Stimulated activated CD4-positive, alpha-beta T cell treated with anti-CD3 and anti-CD28 coated beads, TNF-alpha, amount 100 ng/mL, for 24 hours (primary cell): ENCODE measurements around the gene CLCA2.

Experiments used
- DNase-seq, 3 experiments: peaks; one replicate each; pipeline ENCODE4 v3.0.0-alpha.2; 2020; ENCODE audit warnings: low read depth in 3 of 3

Gene CLCA2

GRCh38 chr1:86430376-86430775 is 6.4 kb downstream of the CLCA2 start:
- DNase-seq: no peak

GRCh38 chr1:86434059-86434458 is 10.1 kb downstream of the CLCA2 start:
- no peak for DNase-seq

DNA sequence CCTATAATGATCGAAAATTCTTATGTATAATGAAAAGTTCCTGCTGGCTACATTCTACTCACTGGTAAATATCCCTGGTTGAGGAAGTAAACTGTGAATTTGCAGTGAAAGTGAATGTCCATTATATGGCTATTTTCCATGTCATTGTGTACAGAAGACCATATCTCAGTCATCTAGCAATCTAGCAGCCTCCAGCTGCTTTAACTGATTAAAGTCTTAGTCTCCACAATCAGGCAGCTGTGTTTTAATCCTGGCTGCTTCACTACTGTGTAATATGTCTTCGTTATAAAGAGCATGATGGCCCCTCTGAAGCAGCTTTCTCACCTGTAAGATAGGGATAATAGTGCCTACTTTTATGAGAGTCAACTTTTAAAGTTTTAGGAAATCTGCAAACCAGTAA is 11.4 kb downstream of the CLCA2 start:
- DNase-seq: no peak

DNA sequence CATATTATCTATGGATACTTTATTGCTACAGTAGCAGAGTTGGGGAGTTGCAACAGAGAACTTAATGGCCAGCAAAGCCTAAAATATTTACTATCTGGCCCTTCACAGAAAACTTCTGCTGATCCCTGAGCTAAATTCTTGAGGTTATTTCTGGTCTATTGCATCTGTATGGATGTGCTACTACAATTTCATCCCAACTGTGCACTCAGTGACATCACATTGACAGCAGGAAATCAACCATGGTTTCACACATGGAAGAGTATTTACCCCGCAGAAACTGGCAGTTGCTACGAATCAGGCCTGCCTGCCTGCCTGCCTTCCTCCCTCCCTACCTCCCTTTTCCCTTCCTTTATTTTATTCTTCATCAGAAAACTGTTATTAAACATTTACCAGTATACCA is 12.1 kb downstream of the CLCA2 start:
- DNase-seq: no peak

GRCh38 chr1:86441581-86441980 is 17.6 kb downstream of the CLCA2 start:
- DNase-seq: no peak

- no peak for DNase-seq
Measured at GRCh38 chr1:86441997-86442396, 18.0 kb downstream of the CLCA2 start.

GRCh38 chr1:86445919-86446318 is 21.9 kb downstream of the CLCA2 start:
- DNase-seq: no peak

DNA sequence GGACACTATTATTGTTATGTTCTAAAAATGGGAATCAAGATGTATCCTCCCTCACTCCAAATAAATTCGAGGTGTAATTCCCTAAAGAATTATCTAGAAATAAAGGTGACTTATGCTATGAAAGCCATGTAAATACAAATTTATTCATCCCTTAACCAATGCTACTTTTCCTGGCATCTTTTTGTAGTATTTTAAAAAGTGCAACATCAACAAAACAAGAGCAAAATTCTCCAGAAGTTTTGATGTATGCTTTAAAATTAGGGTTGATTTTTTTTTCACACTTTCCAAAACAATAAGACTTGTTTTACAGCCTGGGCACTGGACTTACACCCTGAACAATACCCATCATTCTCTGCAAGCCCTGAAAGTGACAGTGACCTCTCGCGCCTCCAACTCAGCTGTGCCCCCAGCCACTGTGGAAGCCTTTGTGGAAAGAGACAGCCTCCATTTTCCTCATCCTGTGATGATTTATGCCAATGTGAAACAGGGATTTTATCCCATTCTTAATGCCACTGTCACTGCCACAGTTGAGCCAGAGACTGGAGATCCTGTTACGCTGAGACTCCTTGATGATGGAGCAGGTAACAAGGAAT is 23.3 kb downstream of the CLCA2 start:
- DNase-seq: no peak

DNA sequence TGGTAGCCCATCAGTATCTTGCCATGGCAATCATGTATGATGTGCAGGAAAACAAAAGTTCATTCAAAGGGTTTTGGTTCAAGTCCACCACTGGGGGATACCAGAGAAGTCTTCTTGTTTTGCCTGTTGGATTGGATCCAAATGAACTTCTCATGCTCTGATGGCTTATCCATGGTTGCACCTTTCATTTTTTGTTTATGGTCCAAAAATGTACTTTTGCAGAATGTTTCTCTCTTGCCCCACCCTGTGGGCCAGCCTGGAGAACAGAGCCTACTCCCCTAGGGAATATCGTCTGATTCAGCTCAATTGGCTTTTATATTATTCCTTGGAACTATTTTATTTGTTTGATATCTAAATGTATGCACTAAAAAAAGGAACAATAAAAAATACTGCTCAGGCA is 24.7 kb downstream of the CLCA2 start:
- no peak for DNase-seq

- no peak for DNase-seq
Measured at GRCh38 chr1:86449103-86449502, 25.1 kb downstream of the CLCA2 start.

DNA sequence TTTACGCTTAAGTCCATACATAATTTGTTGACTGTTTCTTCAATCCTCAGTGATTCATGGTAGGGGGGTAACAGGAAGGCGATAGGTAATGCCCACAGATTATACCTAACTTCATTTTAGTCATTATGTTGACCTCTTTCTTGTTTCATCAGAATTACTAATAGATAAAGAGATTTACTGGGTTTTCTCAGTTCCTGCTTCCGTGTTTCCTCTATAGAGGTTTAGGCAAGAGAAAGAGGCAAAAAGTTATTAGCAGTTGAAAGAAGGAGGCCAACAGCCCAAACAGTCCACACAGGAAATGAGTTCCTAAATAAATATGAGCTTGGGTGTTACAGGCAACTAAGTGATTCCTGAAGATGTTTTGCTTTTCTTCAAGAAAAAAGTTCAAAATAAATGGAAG is 26.9 kb downstream of the CLCA2 start:
- DNase-seq: no peak

GRCh38 chr1:86453664-86454063 is 29.7 kb downstream of the CLCA2 start:
- DNase-seq: no peak

- no peak for DNase-seq
Measured at GRCh38 chr1:86455073-86455472, 31.1 kb downstream of the CLCA2 start.

- DNase-seq: no peak
Measured at GRCh38 chr1:86460998-86461397, 37.0 kb downstream of the CLCA2 start.

- DNase-seq: no peak
Measured at GRCh38 chr1:86461482-86461881, 37.5 kb downstream of the CLCA2 start.

GRCh38 chr1:86464819-86465218 is 40.8 kb downstream of the CLCA2 start:
- DNase-seq: no peak

DNA sequence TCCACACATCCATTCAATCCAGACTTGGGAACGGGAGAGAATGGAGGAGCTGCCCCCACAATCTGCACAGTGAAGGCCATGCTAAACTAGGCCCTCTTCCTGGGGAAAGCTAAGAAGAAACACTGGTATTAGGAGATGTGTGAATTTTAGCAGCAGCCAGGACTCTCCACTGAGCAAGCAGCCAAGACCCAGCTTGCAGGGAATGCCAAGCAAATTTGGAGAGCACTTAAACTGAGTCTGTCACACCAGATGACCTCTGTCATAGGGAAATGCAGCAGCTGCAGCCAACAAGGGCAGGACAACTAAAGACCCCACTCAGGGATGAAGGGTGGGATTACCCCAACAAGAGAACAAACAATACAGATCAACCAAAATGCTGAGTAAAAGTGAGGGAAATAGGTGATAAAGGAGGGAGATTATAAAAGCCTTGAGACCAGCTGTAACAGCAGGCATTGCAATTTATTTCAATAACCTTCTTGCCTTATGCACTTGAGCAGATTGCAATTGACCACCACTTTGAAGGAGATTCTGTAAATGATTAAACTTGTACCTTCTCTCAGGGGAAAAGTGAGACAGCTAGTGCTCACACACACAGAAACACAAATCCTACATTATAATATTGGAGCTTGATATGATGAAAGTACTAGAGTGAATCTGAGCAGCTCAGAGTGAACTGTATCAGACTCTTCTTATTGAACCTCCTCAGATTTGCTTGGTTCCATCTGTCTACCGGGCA is 42.3 kb downstream of the CLCA2 start:
- DNase-seq: no peak

- DNase-seq: no peak
Measured at GRCh38 chr1:86466986-86467385, 43.0 kb downstream of the CLCA2 start.

DNA sequence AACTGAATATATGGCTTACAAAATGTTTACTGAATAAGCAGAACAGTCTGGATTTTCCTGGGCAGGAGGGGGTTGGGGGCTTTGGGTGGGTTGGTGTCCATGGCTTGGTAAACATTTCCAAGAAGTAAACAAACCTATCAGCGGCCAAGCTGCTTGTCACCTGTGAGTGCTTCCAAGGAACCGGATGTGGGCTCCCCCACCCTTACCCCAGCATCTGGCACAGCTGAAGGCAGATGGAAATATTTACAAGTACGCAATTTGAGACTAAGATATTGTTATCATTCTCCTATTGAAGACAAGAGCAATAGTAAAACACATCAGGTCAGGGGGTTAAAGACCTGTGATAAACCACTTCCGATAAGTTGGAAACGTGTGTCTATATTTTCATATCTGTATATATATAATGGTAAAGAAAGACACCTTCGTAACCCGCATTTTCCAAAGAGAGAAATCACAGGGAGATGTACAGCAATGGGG is 44.6 kb downstream of the CLCA2 start, which contains the start of gene CLCA1:
TSS of gene CLCA1 (plus strand) at position 427 of the 477 bp plus-strand sequence. CDS start at position 472, 45 bp downstream.
- no peak for DNase-seq

DNA sequence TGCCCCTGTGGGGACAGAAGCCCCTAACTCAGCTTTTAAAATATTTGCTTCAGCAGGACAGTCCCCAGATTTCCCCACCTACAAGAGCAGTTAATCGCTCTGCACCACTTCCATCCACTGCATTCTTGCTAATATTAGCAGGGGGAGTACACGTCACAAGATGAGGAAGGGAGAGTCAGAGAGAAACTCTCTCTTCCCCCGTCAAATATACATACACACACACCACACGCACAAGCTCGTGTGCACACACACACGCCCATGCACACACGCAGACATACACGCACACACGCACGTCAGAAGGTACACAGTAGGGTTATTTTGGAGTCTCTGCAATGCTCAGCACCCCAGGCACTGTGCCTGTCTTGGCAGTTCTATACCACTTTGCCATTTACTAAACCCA is 46.9 kb downstream of the CLCA2 start:
- no peak for DNase-seq

- no peak for DNase-seq
Measured at GRCh38 chr1:86471291-86471690, 47.3 kb downstream of the CLCA2 start.

GRCh38 chr1:86472152-86472551 is 48.2 kb downstream of the CLCA2 start:
- no peak for DNase-seq

GRCh38 chr1:86472767-86473166 is 48.8 kb downstream of the CLCA2 start:
- no peak for DNase-seq

DNA sequence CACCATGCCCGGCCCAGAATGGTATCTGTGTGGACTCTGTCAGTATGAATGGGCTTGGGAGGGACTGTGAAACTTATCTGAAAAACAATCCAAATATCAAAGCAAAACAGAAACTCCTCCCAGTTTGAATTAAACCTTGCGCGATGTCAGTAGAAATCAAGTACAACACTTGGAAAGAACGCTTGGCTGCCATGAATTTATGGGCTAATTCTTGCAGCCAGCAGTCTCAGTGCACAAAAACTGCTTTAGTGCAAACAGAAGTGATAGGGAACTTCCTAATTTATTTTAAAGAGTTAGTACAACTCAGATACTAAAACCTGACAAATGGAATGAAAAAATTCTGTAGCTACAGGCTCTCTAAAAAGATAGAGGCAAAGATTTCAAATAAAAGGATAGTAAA is 53.3 kb downstream of the CLCA2 start:
- DNase-seq: no peak
